NCI-H2107 (cell line): ENCODE results near the gene KCNK4.

ENCODE experiments used
- DNase-seq: peaks from one replicate; lab custom pipeline; 2025; lab: John Stamatoyannopoulos, UW

The KCNK4 gene

GRCh38 chr11:64268893-64269539, 22.1 kb upstream of the KCNK4 start:
- no peak for DNase-seq

- peak; percentile 90 for DNase-seq
Measured at GRCh38 chr11:64269540-64270220, 21.4 kb upstream of the KCNK4 start.

GRCh38 chr11:64275031-64275800, 15.9 kb upstream of the KCNK4 start:
- no peak for DNase-seq

GRCh38 chr11:64275841-64276240, 15.3 kb upstream of the KCNK4 start:
- no peak for DNase-seq

GRCh38 chr11:64276653-64277431, 14.3 kb upstream of the KCNK4 start:
- no peak for DNase-seq

- no peak for DNase-seq
Measured at GRCh38 chr11:64278576-64279190, 12.4 kb upstream of the KCNK4 start.

GRCh38 chr11:64281957-64282770, 8.9 kb upstream of the KCNK4 start:
- no peak for DNase-seq

- no peak for DNase-seq
Measured at GRCh38 chr11:64283092-64283491, 8.0 kb upstream of the KCNK4 start.

GRCh38 chr11:64284048-64284961, 6.8 kb upstream of the KCNK4 start, which contains the start of gene BAD:
TSS of gene BAD (minus strand) at chr11:64284665. CDS start at chr11:64284368, 297 bp downstream.
- peak; percentile 90 for DNase-seq

GRCh38 chr11:64284962-64285884, 5.9 kb upstream of the KCNK4 start, which contains the start of gene GPR137:
TSS of gene GPR137 (plus strand) at chr11:64285848. CDS start at chr11:64286525, 677 bp downstream.
- DNase-seq, result peak; percentile 83

- DNase-seq, result no peak
Measured at GRCh38 chr11:64285885-64286800, 5.0 kb upstream of the KCNK4 start.

GRCh38 chr11:64286801-64287159, 4.3 kb upstream of the KCNK4 start:
- no peak for DNase-seq

- DNase-seq, result no peak
Measured at GRCh38 chr11:64287676-64288352, 3.3 kb upstream of the KCNK4 start.

- DNase-seq, result no peak
Measured at GRCh38 chr11:64288353-64288750, 2.8 kb upstream of the KCNK4 start.

GRCh38 chr11:64289002-64289564, 2.0 kb upstream of the KCNK4 start:
- DNase-seq, result no peak
